Naive thymus-derived CD8-positive, alpha-beta T cell (primary cell): ENCODE measurements around the gene TNRC18. TPM values are rescaled to one million over a fixed set of nuclear protein-coding genes. Genes with fewer than 3 reads are reported as not detected.
"Not testable (repeated sequence)": the region's sequence is repeated elsewhere in the genome, so short reads cannot be mapped to it uniquely, and the experiment has no call there.

Source experiments
- ATAC-seq, 2 donors: fragments of 150-1000 bp; cut with Tn5 transposase in 1 of 2; sonication (Bioruptor Pico), chemical (Tn5 transposase) in 1 of 2; 1 replicate in 1 of 2; 2 replicates in 1 of 2; pipeline ENCODE4 v1.10.0; 2021; ENCODE audit warnings: mild to moderate bottlenecking in 2 of 2, moderate library complexity in 2 of 2
- POLR2A ChIA-PET: fragments of 350-600 bp; sonication (Branson Sonifier 250); formaldehyde crosslinking; loops from one replicate; lab custom pipeline; 2021; ENCODE audit warnings: antibody characterized with exemption; lab: Charles Lee
- DNase-seq, 10 donors: peaks; one replicate each; pipeline versions ENCODE4 v3.0.0 to v3.0.0-alpha.2; 2020 to 2022
- H3K27ac Mint-ChIP-seq, 10 donors: one replicate each; pipeline ENCODE4 v1.8.0; 2020 to 2022; ENCODE audit warnings: mild to moderate bottlenecking in 10 of 10, mixed read lengths in 10 of 10, moderate library complexity in 4 of 10, inconsistent platforms in 1 of 10
- H3K27me3 Mint-ChIP-seq, 5 donors: one replicate each; pipeline ENCODE4 v1.8.0; 2021 to 2022; ENCODE audit warnings: mixed read lengths in 5 of 5
- H3K36me3 Mint-ChIP-seq, 3 donors: one replicate each; pipeline ENCODE4 v1.8.0; 2020 to 2022; ENCODE audit warnings: mixed read lengths in 3 of 3, mild to moderate bottlenecking in 2 of 3, inconsistent platforms in 1 of 3
- H3K4me1 Mint-ChIP-seq, 4 donors: one replicate each; pipeline ENCODE4 v1.8.0; 2021 to 2022; ENCODE audit warnings: mixed read lengths in 4 of 4
- H3K4me3 Mint-ChIP-seq, 10 donors: one replicate each; pipeline ENCODE4 v1.8.0; 2020 to 2022; ENCODE audit warnings: mild to moderate bottlenecking in 10 of 10, mixed read lengths in 10 of 10, moderate library complexity in 6 of 10, inconsistent platforms in 1 of 10
- H3K9me3 Mint-ChIP-seq, 9 donors: one replicate each; pipeline ENCODE4 v1.8.0; 2020 to 2022; ENCODE audit warnings: mixed read lengths in 9 of 9, mild to moderate bottlenecking in 3 of 9, inconsistent platforms in 1 of 9, moderate library complexity in 1 of 9
- polyA plus RNA-seq, 3 donors: library from polyadenylated mRNA; unstranded; fragments of 300-500 nt; fragmentation: Illumina TruSeq; gene quantifications; one replicate each; pipeline ENCODE4 v1.2.3, GENCODE V29; 2021
- total RNA-seq, 8 experiments: library from RNA in 2 of 8; stranded (reverse) in 2 of 8; gene quantifications; one replicate each; pipeline ENCODE4 v1.2.3 and lab custom pipeline; 2021 to 2026

The TNRC18 gene
- total and polyA plus RNA-seq, 5 experiments from 2014 or later = 0.59 to 42.7 (median 1.6) TPM

- not testable (repeated sequence) for H3K27me3 Mint-ChIP-seq, ATAC-seq, H3K4me1 Mint-ChIP-seq, DNase-seq, H3K4me3 Mint-ChIP-seq, H3K27ac Mint-ChIP-seq
- peaks cover 0 to 19% (median 0%) of the 10 kb centered on the region in 9 donors for H3K9me3 Mint-ChIP-seq
- peaks cover 6 to 63% (median 28%) of the 10 kb centered on the region in 3 donors for H3K36me3 Mint-ChIP-seq
- POLR2A ChIA-PET = interaction anchor here (1.1 kb wide), 1 partner anchor 16 kb away, joined by 3 read pairs; no protein-coding TSS in a partner anchor
Observed at GRCh38 chr7:5323800-5324781, 99.5 kb downstream of the TNRC18 start.

DNA sequence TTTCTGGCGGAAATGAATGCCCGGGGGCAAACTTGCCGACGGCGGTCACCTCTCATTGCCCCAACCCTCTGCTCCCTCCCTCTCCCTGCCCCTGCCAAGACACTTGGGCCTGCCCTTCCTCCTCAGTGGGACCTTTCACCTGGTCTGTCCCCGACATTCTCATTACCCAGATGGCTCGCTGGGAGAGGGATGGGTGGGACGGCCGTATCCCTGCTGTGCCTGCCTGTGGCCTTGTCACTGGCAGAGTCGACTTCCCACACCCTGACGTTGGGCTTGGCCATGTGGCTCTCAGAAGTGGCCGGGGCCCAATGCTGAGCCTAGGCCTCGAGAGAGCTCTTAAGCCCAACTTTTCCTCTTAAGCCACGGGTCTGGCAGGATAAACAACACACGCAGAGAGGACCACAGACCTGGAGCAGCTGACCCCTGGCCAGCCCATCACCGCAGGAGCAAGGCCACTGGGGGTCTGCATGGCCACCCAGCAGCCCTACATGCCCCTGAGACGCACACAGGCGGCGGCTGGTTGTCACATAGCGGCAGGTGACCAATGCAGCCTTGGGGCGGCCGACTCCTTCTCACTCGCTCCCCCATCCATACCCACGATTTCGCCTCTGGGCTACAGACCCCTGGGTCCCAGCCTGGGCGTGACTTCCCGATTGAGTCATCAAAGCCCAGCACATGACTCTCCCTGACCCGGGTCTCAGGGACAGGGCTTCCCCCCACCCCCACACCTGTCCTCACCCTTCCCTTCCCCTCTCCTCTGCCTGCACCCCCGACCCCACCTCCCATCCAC is 100.8 kb downstream of the TNRC18 start:
- Mint-ChIP-seq H3K27ac (no peak overlapping the region), H3K4me1 (peaks cover 0 to 3% (median 1%) of the 10 kb centered on the region in 4 donors), H3K9me3 (peaks cover 0 to 30% (median 9%) of the 10 kb centered on the region in 9 donors), H3K27me3 (no peaks in the 10 kb centered on the region), H3K36me3 (peaks cover 15 to 75% (median 40%) of the 10 kb centered on the region in 3 donors), H3K4me3 (peak overlapping the region in 1 of 10 donors; percentile 48)
- DNase-seq (no peak), ATAC-seq (no peak)
- POLR2A ChIA-PET = no interaction called here

DNA sequence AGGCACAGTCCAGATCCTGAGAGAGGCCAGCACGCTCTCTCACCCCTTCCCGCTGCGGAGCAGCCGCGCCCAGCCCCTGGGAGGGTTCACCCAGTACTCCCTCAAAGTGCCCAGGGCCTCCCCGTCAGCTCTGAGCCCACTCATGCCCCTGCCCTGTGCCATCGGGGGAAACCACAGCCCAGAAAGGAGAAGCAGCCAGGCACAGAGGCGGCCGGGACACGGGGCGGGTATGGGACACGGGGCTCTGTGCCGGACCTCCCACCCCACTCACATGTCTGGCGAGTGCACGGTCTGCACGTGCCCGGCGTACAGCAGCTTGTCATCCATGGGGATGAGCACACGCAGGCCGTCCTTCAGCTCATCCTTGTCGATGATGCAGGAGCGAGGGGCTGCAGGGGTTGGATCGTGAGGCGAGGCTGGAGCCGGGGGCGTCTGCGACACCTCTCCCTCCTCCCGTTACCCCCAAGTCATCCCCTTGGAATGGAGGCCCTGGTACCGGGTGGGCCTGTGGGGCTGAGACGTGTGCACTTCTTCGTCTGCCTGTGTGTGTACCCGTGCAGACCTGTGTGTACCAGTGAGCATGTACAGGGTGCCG is 102.7 kb downstream of the TNRC18 start:
- ATAC-seq (no peak), DNase-seq (no peak)
- H3K4me1 Mint-ChIP-seq = no peaks in the 10 kb centered on the region
- no peaks in the 10 kb centered on the region for H3K27me3 Mint-ChIP-seq
- no peak overlapping the region for H3K27ac Mint-ChIP-seq
- H3K4me3 Mint-ChIP-seq = no peak overlapping the region
- POLR2A ChIA-PET = no interaction called here
- peaks cover 0 to 35% (median 9%) of the 10 kb centered on the region in 9 donors for H3K9me3 Mint-ChIP-seq
- H3K36me3 Mint-ChIP-seq = peaks cover 15 to 73% (median 41%) of the 10 kb centered on the region in 3 donors

DNA sequence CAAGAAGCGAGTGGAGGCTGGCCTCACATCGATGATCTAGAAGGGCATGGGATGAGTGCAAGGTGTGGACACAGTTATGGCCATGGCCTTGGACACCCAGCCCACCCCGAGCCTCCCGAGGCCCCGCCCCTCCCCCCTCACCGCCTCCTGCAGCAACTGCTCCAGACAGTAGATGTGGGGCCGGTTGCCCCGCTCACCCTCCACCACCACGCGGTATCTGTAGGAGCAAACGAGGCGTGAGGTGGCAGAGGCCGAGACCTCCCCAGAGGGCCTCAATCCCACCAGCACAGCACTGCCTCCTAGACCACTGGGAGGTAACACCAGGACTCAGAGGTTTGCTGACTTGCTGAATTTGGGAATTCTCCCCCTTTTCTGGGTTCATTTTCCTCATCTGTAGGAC is 103.2 kb downstream of the TNRC18 start:
- no peak for ATAC-seq
- H3K27ac Mint-ChIP-seq = no peak overlapping the region
- POLR2A ChIA-PET = no interaction called here
- peaks cover 0 to 35% (median 9%) of the 10 kb centered on the region in 9 donors for H3K9me3 Mint-ChIP-seq
- H3K4me1 Mint-ChIP-seq = no peaks in the 10 kb centered on the region
- no peaks in the 10 kb centered on the region for H3K27me3 Mint-ChIP-seq
- no peak for DNase-seq
- peaks cover 15 to 76% (median 41%) of the 10 kb centered on the region in 3 donors for H3K36me3 Mint-ChIP-seq
- no peak overlapping the region for H3K4me3 Mint-ChIP-seq

DNA sequence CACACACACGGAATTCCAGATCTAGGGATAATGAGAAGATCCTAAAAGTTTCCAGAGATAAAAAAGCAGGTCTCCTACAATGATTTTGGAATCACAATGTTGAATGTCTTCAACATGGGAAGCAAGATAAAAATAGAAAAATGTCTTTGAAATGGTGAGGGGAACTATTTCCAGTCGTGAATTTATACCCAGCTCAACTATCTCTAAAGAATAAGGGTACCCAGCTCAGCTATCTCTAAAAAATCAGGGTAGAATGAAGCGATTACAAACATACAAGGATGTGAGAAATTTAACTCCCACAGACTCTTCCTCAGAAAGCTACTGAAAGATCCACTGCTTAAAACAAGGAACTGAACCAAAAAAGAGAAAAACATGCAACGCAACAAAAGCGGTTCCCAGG is 105.0 kb downstream of the TNRC18 start:
- DNase-seq, POLR2A ChIA-PET, H3K4me3 Mint-ChIP-seq, H3K27ac Mint-ChIP-seq, H3K27me3 Mint-ChIP-seq, H3K4me1 Mint-ChIP-seq, ATAC-seq: not testable (repeated sequence)
- peaks cover 0 to 35% (median 9%) of the 10 kb centered on the region in 9 donors for H3K9me3 Mint-ChIP-seq
- peaks cover 15 to 80% (median 42%) of the 10 kb centered on the region in 3 donors for H3K36me3 Mint-ChIP-seq

GRCh38 chr7:5315761-5316160 is 107.9 kb downstream of the TNRC18 start:
- Mint-ChIP-seq H3K4me3 (no peak overlapping the region), H3K9me3 (peaks cover 0 to 31% (median 9%) of the 10 kb centered on the region in 9 donors), H3K27me3 (no peaks in the 10 kb centered on the region), H3K27ac (no peak overlapping the region), H3K36me3 (peaks cover 15 to 78% (median 37%) of the 10 kb centered on the region in 3 donors), H3K4me1 (no peaks in the 10 kb centered on the region)
- no peak for DNase-seq
- ATAC-seq = no peak
- POLR2A ChIA-PET = no interaction called here

GRCh38 chr7:5314864-5315263 is 108.8 kb downstream of the TNRC18 start:
- no peak overlapping the region for H3K4me3 Mint-ChIP-seq
- H3K36me3 Mint-ChIP-seq = peaks cover 13 to 75% (median 34%) of the 10 kb centered on the region in 3 donors
- POLR2A ChIA-PET = interaction anchor here (0.7 kb wide), 2 partner anchors 10 to 18 kb away, joined by 4 to 7 read pairs; no protein-coding TSS in a partner anchor
- H3K27me3 Mint-ChIP-seq = no peaks in the 10 kb centered on the region
- peaks cover 0 to 24% (median 9%) of the 10 kb centered on the region in 9 donors for H3K9me3 Mint-ChIP-seq
- ATAC-seq (no peak), DNase-seq (no peak)
- H3K4me1 Mint-ChIP-seq = no peaks in the 10 kb centered on the region
- no peak overlapping the region for H3K27ac Mint-ChIP-seq

DNA sequence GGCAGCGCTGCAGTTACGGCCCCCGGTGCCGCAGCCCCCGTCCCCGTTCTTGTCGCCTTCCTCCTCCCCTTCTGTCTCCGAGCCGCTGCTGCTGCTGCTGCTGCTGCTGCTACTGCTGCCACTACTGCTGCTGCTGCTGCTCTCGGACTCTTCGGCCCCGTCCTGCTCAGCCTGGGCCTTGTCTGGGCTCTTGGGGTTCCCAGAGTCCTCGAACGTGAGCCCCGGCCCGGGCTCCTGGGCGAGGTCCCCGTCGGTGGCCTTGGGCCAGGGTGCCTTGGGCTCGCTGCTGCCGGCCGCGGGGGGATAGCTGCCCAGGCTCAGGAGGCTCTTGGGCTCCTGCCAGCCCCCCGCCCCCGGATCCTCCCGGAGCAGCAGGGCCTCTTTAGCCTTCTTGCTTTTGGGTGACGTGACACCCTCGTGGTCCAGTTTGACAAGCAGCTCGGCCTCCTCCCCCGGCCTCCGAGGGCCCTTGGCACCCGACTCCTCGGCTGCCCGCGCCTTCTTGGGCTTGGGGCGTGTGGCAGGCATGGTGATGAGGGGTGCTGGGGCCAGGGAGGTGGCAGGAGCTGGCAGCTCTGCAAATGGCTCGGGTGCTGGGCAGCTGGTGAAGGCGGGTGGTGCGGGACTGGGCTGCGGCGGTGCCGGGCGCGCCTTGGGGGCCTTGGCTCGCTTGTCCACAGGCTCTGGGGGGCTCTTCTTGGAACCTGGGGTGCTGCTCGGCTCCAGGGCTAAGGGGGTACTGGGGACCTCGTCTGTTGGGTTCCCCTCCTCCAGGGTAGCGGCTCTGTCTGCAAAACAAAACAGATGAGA is 110.4 kb downstream of the TNRC18 start:
- DNase-seq, POLR2A ChIA-PET, H3K4me1 Mint-ChIP-seq, H3K4me3 Mint-ChIP-seq, H3K27ac Mint-ChIP-seq, H3K27me3 Mint-ChIP-seq, ATAC-seq, H3K9me3 Mint-ChIP-seq: not testable (repeated sequence)
- H3K36me3 Mint-ChIP-seq = peaks cover 2 to 63% (median 24%) of the 10 kb centered on the region in 3 donors

DNA sequence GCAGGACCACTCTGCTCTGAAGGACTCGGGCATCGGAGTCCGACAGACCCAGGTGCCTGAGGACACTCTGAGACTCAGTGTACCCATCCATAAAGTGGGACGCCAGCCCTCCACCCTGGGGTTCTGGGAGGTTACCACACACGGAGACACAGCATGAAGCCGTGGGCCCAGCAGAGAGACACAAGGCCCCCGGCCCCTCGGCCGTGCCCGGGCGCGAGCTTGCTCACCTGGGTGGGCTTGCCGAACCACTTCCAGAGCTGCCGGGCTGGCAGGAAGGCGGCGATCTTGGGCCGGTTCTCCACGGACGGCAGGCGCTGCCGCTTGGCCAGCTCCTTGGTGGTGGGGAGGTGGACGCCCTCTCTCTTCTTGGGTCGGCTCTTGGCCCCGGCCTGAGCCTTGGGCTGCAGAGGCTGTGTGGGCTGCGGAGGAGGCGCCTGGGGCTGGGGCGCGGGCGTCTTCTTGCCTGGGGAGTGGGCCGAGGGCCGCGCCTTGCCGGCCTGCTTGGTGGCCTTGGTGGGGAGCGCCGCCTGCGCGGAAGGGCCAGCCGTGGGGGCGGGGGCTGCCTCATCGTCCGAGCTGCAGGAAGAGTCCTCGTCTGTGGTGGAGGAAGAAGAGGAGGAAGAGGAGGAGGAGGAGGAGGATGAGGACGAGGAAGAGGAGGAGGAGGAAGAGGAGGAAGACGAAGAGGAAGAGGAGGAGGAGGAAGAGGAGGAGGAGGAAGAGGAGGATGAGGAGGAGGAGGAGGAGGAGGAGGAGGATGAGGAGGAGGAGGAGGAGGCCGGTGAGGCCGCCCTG is 111.2 kb downstream of the TNRC18 start:
- ATAC-seq, H3K4me3 Mint-ChIP-seq, POLR2A ChIA-PET, H3K9me3 Mint-ChIP-seq, DNase-seq, H3K27me3 Mint-ChIP-seq, H3K4me1 Mint-ChIP-seq, H3K27ac Mint-ChIP-seq: not testable (repeated sequence)
- peaks cover 0 to 65% (median 23%) of the 10 kb centered on the region in 3 donors for H3K36me3 Mint-ChIP-seq

DNA sequence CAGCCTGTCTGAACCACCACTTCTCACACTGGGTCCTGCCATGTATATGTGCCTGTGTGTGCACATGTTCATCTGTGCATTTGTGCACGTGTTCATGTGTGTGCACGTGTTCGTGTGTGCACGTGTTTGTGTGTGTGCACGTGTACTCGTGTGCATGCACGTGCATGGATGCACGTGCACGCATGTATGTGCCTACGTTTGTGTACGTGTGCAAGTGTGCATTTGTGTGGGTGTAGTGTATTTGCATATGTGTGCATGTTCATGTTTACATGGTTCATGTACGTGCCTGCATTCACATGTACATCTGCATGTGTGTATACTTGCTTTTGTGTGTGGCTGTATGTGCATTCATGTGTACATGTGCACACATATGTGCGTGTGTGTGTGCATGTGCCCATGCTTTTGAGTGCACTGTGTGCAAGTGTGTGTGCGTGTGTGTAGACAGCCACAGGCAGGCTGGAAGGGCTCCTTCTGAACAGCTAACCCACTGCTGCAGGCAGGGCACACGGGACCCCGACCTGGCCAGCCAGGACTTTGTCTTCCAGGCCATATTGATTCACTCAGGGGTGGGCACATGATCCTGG is 112.7 kb downstream of the TNRC18 start:
- no peaks in the 10 kb centered on the region for H3K9me3 Mint-ChIP-seq
- no peak overlapping the region for H3K4me3 Mint-ChIP-seq
- H3K36me3 Mint-ChIP-seq = peaks cover 0 to 61% (median 20%) of the 10 kb centered on the region in 3 donors
- peaks cover 0 to 4% (median 0%) of the 10 kb centered on the region in 4 donors for H3K4me1 Mint-ChIP-seq
- DNase-seq = no peak
- H3K27ac Mint-ChIP-seq = peak overlapping the region in 1 of 10 donors; percentile 12
- no peak for ATAC-seq
- POLR2A ChIA-PET = no interaction called here
- H3K27me3 Mint-ChIP-seq = no peaks in the 10 kb centered on the region

- H3K27me3 Mint-ChIP-seq = no peaks in the 10 kb centered on the region
Observed at GRCh38 chr7:5309146-5309545, 114.5 kb downstream of the TNRC18 start.

More at GRCh38 chr7:5309146-5309545, 114.5 kb downstream of the TNRC18 start:
- H3K36me3 Mint-ChIP-seq = peaks cover 0 to 45% (median 18%) of the 10 kb centered on the region in 3 donors
- DNase-seq (no peak), ATAC-seq (no peak)
- H3K27ac Mint-ChIP-seq = no peak overlapping the region
- H3K9me3 Mint-ChIP-seq = no peaks in the 10 kb centered on the region
- H3K4me3 Mint-ChIP-seq = no peak overlapping the region
- peaks cover 0 to 4% (median 0%) of the 10 kb centered on the region in 4 donors for H3K4me1 Mint-ChIP-seq
- POLR2A ChIA-PET = no interaction called here
